Urothelium cell line (cell line): Measurements from ENCODE around the gene DIDO1.
"Not testable (repeated sequence)": the region's sequence is repeated elsewhere in the genome, so short reads cannot be mapped to it uniquely, and the experiment has no call there.

Source experiments
- DNase-seq: peaks from one replicate; pipeline ENCODE4 v3.0.0; 2011; ENCODE audit warnings: low spot score, mixed read lengths
- FAIRE-seq: peaks from 2 replicates; lab custom pipeline; 2011; peaks lifted over from hg19 to GRCh38; lab: Jason Lieb, UNC

DIDO1 gene

GRCh38 chr20:62881662-62882395, 44.5 kb downstream of the DIDO1 start:
- no peak for FAIRE-seq
- no peak for DNase-seq

GRCh38 chr20:62880935-62881661, 45.2 kb downstream of the DIDO1 start:
- no peak for FAIRE-seq

GRCh38 chr20:62880147-62880934, 46.0 kb downstream of the DIDO1 start:
- FAIRE-seq, result no peak
- no peak for DNase-seq

More at GRCh38 chr20:62880935-62881661, 45.2 kb downstream of the DIDO1 start:
- DNase-seq, result no peak

- FAIRE-seq (no peak), DNase-seq (no peak)
Measured at GRCh38 chr20:62879275-62880146, 46.8 kb downstream of the DIDO1 start.

GRCh38 chr20:62878244-62879038, 47.9 kb downstream of the DIDO1 start:
- no peak for FAIRE-seq

GRCh38 chr20:62876902-62877816, 49.1 kb downstream of the DIDO1 start:
- FAIRE-seq, result no peak
- DNase-seq, result no peak

More at GRCh38 chr20:62878244-62879038, 47.9 kb downstream of the DIDO1 start:
- no peak for DNase-seq

GRCh38 chr20:62876501-62876901, 49.8 kb downstream of the DIDO1 start:
- FAIRE-seq, result no peak

GRCh38 chr20:62875419-62876361, 50.6 kb downstream of the DIDO1 start:
- DNase-seq (peak; percentile 92), FAIRE-seq (peak; percentile 96)

More at GRCh38 chr20:62876501-62876901, 49.8 kb downstream of the DIDO1 start:
- DNase-seq, result no peak

GRCh38 chr20:62874964-62875344, 51.4 kb downstream of the DIDO1 start:
- DNase-seq (peak; percentile 44), FAIRE-seq (no peak)

GRCh38 chr20:62873681-62874031, 52.6 kb downstream of the DIDO1 start:
- DNase-seq, FAIRE-seq: not testable (repeated sequence)

- FAIRE-seq (no peak), DNase-seq (no peak)
Measured at GRCh38 chr20:62873280-62873679, 53.0 kb downstream of the DIDO1 start.

- no peak for DNase-seq
- FAIRE-seq, result no peak
Measured at GRCh38 chr20:62872862-62873261, 53.4 kb downstream of the DIDO1 start.

- no peak for FAIRE-seq
- no peak for DNase-seq
Measured at GRCh38 chr20:62872184-62872847, 54.0 kb downstream of the DIDO1 start.

- no peak for FAIRE-seq
- no peak for DNase-seq
Measured at GRCh38 chr20:62864207-62864606, 62.1 kb downstream of the DIDO1 start.

- DNase-seq (peak; percentile 99), FAIRE-seq (peak; percentile 96)
Measured at GRCh38 chr20:62861726-62862336, 64.5 kb downstream of the DIDO1 start, which contains the start of gene TCFL5. Gene TCFL5 (minus strand): TSS chr20:62861822. CDS start chr20:62861670, 152 bp downstream.

GRCh38 chr20:62860924-62861691, 65.2 kb downstream of the DIDO1 start:
- FAIRE-seq (peak; percentile 42), DNase-seq (peak; percentile 60)
